ENCODE results near the gene LILRB5. TPM values are rescaled to one million over a fixed set of nuclear protein-coding genes. Genes with fewer than 3 reads are reported as not detected.
"Not testable (repeated sequence)": the region's sequence is repeated elsewhere in the genome, so short reads cannot be mapped to it uniquely, and the experiment has no call there.

The LILRB5 gene
- total RNA-seq, 4 donors from 2014 or later, result 0.70 to 5.9 (median 3.3) TPM

DNA sequence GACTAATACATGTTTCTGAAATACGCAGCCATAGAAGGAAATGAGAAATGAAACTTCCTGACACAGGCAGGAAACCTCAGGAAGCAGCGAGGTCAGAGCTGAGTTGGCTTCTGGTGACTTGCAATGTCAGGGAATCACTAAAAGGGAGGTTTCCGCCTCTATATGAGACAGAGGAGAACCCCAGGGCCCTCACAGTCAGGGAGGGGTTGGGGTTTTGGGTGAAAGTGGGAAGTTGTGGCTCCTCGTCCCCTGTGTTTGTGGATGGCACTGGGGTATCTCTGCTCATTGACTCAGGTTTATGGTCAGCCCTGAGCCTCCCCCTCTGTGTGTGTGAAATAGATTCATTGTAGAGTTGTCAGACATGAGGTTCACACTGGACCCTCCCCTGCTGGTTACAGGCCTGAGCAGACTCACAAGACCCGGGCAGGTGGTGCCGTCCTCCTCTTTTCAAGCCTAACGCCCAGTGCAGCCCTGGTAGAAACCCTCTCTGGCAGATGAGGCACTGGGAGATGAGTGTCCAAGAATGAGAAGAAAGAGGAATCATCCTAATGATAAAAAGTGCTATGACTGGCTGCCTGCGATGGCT lies 9.0 kb downstream of the LILRB5 start:
- Histone ChIP-seq H3K36me3 (no peaks in the 10 kb centered on the region), H3K27me3 (peaks cover 0 to 2% (median 0%) of the 10 kb centered on the region in 3 donors), H3K9me3 (no peaks in the 10 kb centered on the region), H3K27ac (no peak overlapping the region), H3K4me1 (no peaks in the 10 kb centered on the region), H3K4me3 (no peak overlapping the region)
- DNase-seq (peak in 1 of 2 donors; percentile 34), ATAC-seq (peak in 1 of 2 donors; percentile 24)
- no peak for TF ChIP-seq POLR2A (IDR thresholded peaks at IDR 0.05)
- TF ChIP-seq, protein P1, sequence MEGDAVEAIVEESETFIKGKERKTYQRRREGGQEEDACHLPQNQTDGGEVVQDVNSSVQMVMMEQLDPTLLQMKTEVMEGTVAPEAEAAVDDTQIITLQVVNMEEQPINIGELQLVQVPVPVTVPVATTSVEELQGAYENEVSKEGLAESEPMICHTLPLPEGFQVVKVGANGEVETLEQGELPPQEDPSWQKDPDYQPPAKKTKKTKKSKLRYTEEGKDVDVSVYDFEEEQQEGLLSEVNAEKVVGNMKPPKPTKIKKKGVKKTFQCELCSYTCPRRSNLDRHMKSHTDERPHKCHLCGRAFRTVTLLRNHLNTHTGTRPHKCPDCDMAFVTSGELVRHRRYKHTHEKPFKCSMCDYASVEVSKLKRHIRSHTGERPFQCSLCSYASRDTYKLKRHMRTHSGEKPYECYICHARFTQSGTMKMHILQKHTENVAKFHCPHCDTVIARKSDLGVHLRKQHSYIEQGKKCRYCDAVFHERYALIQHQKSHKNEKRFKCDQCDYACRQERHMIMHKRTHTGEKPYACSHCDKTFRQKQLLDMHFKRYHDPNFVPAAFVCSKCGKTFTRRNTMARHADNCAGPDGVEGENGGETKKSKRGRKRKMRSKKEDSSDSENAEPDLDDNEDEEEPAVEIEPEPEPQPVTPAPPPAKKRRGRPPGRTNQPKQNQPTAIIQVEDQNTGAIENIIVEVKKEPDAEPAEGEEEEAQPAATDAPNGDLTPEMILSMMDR (IDR thresholded peaks at IDR 0.05 in 4 of 5, conservative IDR thresholded peaks at IDR 0.05 in 1 of 5), result no peak
- intact Hi-C loops (cut with DNase I; ENCODE audit: low total_unique reads) (no loop called here), in situ Hi-C loops (cut with MboI; ENCODE audit: low sequenced_read_pairs in 4 of 4) (no loop called here)

DNA sequence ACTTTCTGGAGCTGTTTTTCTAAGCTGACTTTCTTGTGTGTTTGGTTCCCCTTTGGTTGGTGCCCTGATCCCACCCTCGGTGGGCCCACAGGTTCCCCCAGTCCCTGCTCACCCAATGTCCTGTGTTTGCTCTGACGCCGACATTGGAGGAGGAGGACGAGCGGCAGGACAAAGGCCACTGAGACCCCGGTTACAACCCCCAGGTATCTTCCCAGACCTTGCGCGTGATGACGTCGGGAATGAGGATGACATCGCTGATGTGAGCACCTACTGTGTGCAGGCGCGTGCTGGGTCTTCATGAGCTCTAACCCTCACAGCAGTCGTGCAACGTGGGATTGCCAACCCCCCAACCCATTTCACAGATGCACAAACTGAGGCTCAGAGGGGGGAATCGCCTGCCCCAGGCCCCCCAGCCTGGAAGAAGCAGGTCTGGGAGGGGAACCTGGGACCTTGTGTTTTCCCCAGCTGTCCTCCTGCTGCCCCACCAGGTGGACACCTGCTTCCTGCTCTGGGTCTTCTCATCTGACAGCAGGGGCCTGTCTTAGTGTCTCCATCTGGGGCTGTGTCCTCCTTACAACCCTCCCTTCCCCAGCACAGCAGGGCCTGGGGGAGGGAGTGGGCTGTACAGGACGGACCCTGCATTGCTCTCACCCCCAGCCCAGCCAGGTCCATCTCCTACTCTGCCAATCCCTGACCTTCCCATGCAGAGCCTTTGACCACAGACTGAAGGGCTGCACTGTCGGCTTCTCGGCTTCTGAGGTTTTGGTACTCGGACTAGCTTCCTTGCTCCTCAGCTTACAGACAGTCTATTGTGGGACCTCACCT lies 9.8 kb downstream of the LILRB5 start:
- Histone ChIP-seq H3K4me1 (no peaks in the 10 kb centered on the region), H3K4me3 (no peak overlapping the region), H3K27me3 (no peaks in the 10 kb centered on the region), H3K27ac (no peak overlapping the region), H3K36me3 (no peaks in the 10 kb centered on the region), H3K9me3 (no peaks in the 10 kb centered on the region)
- no peak for TF ChIP-seq POLR2A (IDR thresholded peaks at IDR 0.05)
- TF ChIP-seq, protein P1 (IDR thresholded peaks at IDR 0.05 in 4 of 5, conservative IDR thresholded peaks at IDR 0.05 in 1 of 5), result no peak
- intact Hi-C loops (cut with DNase I; ENCODE audit: low total_unique reads), result loop anchor here (2.0 kb wide), 1 partner anchor 25 kb away; the partner anchor contains the start of gene LILRB3
- in situ Hi-C loops (cut with MboI; ENCODE audit: low sequenced_read_pairs in 4 of 4), result no loop called here
- DNase-seq (no peak), ATAC-seq (no peak)

GRCh38 chr19:54245936-54246335 lies 11.1 kb downstream of the LILRB5 start:
- no peaks in the 10 kb centered on the region for H3K27me3 ChIP-seq
- no peak overlapping the region for H3K27ac ChIP-seq
- TF ChIP-seq POLR2A (IDR thresholded peaks at IDR 0.05), result no peak
- TF ChIP-seq, protein P1 (IDR thresholded peaks at IDR 0.05 in 4 of 5, conservative IDR thresholded peaks at IDR 0.05 in 1 of 5), result no peak
- no peaks in the 10 kb centered on the region for H3K4me1 ChIP-seq
- in situ Hi-C loops (cut with MboI; ENCODE audit: low sequenced_read_pairs in 4 of 4), result no loop called here
- ATAC-seq, result no peak
- H3K4me3 ChIP-seq, result no peak overlapping the region
- intact Hi-C loops (cut with DNase I; ENCODE audit: low total_unique reads), result loop anchor here (2.0 kb wide), 1 partner anchor 23 kb away; the partner anchor contains the start of gene LILRB3
- H3K9me3 ChIP-seq, result no peaks in the 10 kb centered on the region
- H3K36me3 ChIP-seq, result no peaks in the 10 kb centered on the region
- no peak for DNase-seq

DNA sequence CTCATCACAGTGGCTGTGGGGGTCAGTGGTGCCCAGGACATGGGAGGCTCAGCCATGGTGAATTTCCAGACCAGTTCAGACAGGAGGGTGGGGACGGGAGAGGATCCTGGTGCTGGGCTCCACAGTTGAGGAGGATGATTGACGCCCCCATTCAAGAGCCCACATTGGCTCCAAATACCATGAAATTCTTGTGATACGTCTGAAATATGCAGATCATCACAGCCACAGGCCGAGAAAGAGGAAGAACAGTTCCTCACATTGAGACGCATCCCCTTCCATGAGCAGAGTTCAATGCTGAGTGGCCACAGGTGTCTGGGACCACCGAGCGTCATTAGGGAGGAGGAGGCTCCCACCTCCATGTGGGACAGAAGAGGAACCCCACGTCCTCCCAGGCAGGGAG lies 13.3 kb downstream of the LILRB5 start:
- DNase-seq; H3K9me3 ChIP-seq; H3K27ac ChIP-seq; H3K27me3 ChIP-seq; H3K4me1 ChIP-seq; in situ Hi-C loops (cut with MboI; ENCODE audit: low sequenced_read_pairs in 4 of 4); intact Hi-C loops (cut with DNase I; ENCODE audit: low total_unique reads); ATAC-seq; H3K4me3 ChIP-seq; H3K36me3 ChIP-seq: not testable (repeated sequence)

- H3K9me3 ChIP-seq; H3K36me3 ChIP-seq; ATAC-seq; H3K27ac ChIP-seq; H3K4me3 ChIP-seq; intact Hi-C loops (cut with DNase I; ENCODE audit: low total_unique reads); in situ Hi-C loops (cut with MboI; ENCODE audit: low sequenced_read_pairs in 4 of 4); H3K27me3 ChIP-seq; H3K4me1 ChIP-seq; DNase-seq: not testable (repeated sequence)
Measured at GRCh38 chr19:54242646-54243045, 14.4 kb downstream of the LILRB5 start, which contains the start of gene LILRA6. LILRA6 (minus strand) TSS chr19:54242790.

- H3K9me3 ChIP-seq; intact Hi-C loops (cut with DNase I; ENCODE audit: low total_unique reads); H3K27ac ChIP-seq; DNase-seq; H3K4me3 ChIP-seq; ATAC-seq; H3K27me3 ChIP-seq; H3K4me1 ChIP-seq; in situ Hi-C loops (cut with MboI; ENCODE audit: low sequenced_read_pairs in 4 of 4); H3K36me3 ChIP-seq: not testable (repeated sequence)
Measured at GRCh38 chr19:54242234-54242633, 14.8 kb downstream of the LILRB5 start.

DNA sequence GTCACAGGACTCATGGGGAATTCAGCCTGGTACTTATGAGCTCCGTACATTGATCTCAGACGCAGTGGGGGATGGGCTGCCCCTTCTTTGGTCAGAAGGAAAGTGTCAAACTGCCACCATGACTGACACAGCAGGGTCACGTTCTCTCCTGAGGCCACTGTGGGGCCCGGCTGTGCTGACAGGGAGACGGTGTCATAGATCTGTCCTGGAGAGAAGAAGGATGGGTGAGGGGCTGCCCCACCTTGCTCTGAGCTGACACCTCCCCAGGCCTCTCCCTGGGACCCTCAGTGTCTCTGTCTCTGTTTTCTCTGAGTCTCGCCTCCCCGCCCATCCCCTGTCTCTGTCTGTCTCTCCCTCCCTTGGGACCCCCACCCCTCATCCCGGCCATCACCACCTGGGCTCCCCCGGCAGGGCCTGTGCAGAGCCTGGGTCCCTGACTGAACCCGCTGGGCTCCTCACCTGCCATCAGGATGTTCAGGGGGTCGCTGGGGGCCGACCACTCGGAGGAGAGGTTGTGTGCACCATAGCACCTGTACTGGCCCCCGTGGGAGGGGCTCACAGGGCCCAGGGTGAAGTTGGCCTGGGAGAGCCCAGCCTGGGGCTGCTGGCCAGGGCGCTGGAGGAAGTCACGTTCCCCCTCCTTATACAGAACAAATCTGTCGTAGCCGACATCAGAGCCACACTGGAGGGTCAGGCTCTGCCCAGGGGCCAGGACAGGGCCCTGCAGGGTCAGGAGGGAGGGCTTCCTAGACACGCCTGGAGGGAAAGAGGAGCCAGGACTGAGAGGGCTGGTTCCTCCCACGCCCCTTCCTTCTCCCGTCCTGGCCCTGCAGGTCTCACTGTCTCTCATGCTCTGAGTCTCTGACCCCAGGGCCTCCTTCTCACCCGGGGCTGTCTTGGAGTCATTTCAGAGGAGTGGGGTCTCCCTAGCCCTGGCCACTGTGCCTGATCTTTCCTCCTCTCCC lies 16.4 kb downstream of the LILRB5 start:
- intact Hi-C loops (cut with DNase I; ENCODE audit: low total_unique reads); H3K27me3 ChIP-seq; H3K27ac ChIP-seq; H3K36me3 ChIP-seq; H3K9me3 ChIP-seq; DNase-seq; H3K4me3 ChIP-seq; H3K4me1 ChIP-seq; ATAC-seq; in situ Hi-C loops (cut with MboI; ENCODE audit: low sequenced_read_pairs in 4 of 4): not testable (repeated sequence)
